ENCODE results near the gene WTIP. TPM values are rescaled to one million over a fixed set of nuclear protein-coding genes. Genes with fewer than 3 reads are reported as not detected.

Gene WTIP
- total and polyA plus RNA-seq, 2 donors = 2.5 to 3.6 TPM

Other genes starting within 250 kb of the WTIP start
- 7.4 TPM for gene GARRE1, start 227.2 kb upstream of the WTIP start, total RNA-seq
- gene GARRE1, start 227.2 kb upstream of the WTIP start, polyA plus RNA-seq = 12.3 TPM
- 78.2 TPM for gene GPI, start 116.6 kb upstream of the WTIP start, total RNA-seq
- gene GPI, start 116.6 kb upstream of the WTIP start, polyA plus RNA-seq = 90.1 TPM
- gene PDCD2L, start 77.4 kb upstream of the WTIP start, total RNA-seq = 14.1 TPM
- gene PDCD2L, start 77.4 kb upstream of the WTIP start, polyA plus RNA-seq = 10.5 TPM
- 220 TPM for gene UBA2, start 53.4 kb upstream of the WTIP start, total RNA-seq
- 113 TPM for gene UBA2, start 53.4 kb upstream of the WTIP start, polyA plus RNA-seq
- 0.05 TPM for gene SCGB2B2, start 195.4 kb downstream of the WTIP start, total RNA-seq
- 0.14 TPM for gene SCGB2B2, start 195.4 kb downstream of the WTIP start, polyA plus RNA-seq
- gene ZNF302, start 195.9 kb downstream of the WTIP start, total RNA-seq = 32.7 TPM
- 44.4 TPM for gene ZNF302, start 195.9 kb downstream of the WTIP start, polyA plus RNA-seq